Tibial nerve (tissue), 4 donors: ENCODE results near the gene TUBB4A. TPM values are rescaled to one million over a fixed set of nuclear protein-coding genes. Genes with fewer than 3 reads are reported as not detected.

ENCODE experiments used
- DNase-seq, 2 donors: peaks; one replicate each; pipeline ENCODE4 v3.0.0-alpha.2; 2019; ENCODE audit warnings: low spot score in 2 of 2
- H3K27ac ChIP-seq, 4 donors: fragments of 200-600 bp; sonication (generic) in 3 of 4; one replicate each; pipeline ENCODE4 v1.5.1; 2017 to 2019; ENCODE audit warnings: mild to moderate bottlenecking in 1 of 4
- H3K27me3 ChIP-seq, 2 donors: fragments of 200-600 bp; sonication (generic) in 1 of 2; one replicate each; pipeline versions ENCODE4 v1.5.1 to v1.6.0; 2017 to 2019
- H3K36me3 ChIP-seq, 3 donors: fragments of 200-600 bp; sonication (generic); one replicate each; pipeline ENCODE4 v1.5.1; 2018 to 2019
- H3K4me1 ChIP-seq, 4 donors: fragments of 200-600 bp; sonication (generic) in 3 of 4; one replicate each; pipeline ENCODE4 v1.5.1; 2017 to 2019
- H3K4me3 ChIP-seq, 4 donors: fragments of 200-600 bp; sonication (generic) in 3 of 4; one replicate each; pipeline ENCODE4 v1.5.1; 2017 to 2019; ENCODE audit warnings: mild to moderate bottlenecking in 1 of 4, moderate library complexity in 1 of 4
- H3K9me3 ChIP-seq, 4 donors: fragments of 200-600 bp; sonication (generic) in 3 of 4; one replicate each; pipeline ENCODE4 v1.5.1; 2017 to 2019
- EP300 ChIP-seq, 2 donors: sonication (generic); formaldehyde crosslinking; IDR thresholded peaks; one replicate each; pipeline ENCODE4 v1.6.1; 2017; ENCODE audit warnings: antibody characterized with exemption in 2 of 2, mild to moderate bottlenecking in 1 of 2
- POLR2A ChIP-seq, 2 donors: fragments of 450-650 bp; IDR thresholded peaks; one replicate each; pipeline ENCODE4 v1.6.1; 2017; ENCODE audit warnings: antibody characterized with exemption in 2 of 2, mild to moderate bottlenecking in 2 of 2, moderate library complexity in 2 of 2
- whole genome bisulfite sequencing, 2 donors: methylation state at CpG; one replicate each; pipeline ENCODE4 v1.1.5; 2018; 5-methylcytosine and 5-hydroxymethylcytosine counted together
- total RNA-seq, 4 donors: library from RNA; depleted of rRNA; stranded (reverse); fragments of >200 nt; gene quantifications; one replicate each; pipeline ENCODE4 v1.1.0, GENCODE V29; 2016
- TF ChIP-seq, protein P1 (sequence below), 5 experiments: fragments of 200-600 bp in 3 of 5; fragments of 450-650 bp in 2 of 5; sonication (generic) in 3 of 5; IDR thresholded peaks; one replicate each; pipeline ENCODE4 v1.5.1; 2016 to 2019; ENCODE audit warnings: antibody characterized with exemption in 5 of 5, mild to moderate bottlenecking in 3 of 5, moderate library complexity in 2 of 5

The TUBB4A gene
- total RNA-seq, 4 donors from 2014 or later = 10.8 to 31.0 (median 22.1) TPM

DNA sequence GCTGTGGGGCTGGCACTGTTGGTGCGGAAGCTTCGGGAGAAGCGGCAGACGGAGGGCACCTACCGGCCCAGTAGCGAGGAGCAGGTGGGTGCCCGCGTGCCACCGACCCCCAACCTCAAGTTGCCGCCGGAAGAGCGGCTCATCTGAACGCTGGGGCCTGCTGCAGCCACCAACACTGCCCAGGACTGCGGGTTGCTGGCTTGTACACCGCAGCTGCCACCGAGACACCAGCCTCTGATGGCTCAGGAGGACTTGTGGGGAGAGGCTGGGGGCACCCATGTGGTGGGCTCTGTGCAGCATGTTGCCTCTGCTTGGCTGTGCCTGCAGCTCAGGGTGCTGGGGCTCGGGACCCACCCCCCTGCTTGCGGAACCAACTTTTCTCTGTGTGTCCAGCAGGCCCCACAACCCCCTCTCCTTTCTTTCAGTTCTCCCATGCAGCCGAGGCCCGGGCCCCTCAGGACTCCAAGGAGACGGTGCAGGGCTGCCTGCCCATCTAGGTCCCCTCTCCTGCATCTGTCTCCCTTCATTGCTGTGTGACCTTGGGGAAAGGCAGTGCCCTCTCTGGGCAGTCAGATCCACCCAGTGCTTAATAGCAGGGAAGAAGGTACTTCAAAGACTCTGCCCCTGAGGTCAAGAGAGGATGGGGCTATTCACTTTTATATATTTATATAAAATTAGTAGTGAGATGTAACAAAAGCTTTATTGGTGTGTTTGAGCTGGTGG, 35.4 kb downstream of the TUBB4A start:
- H3K27me3 ChIP-seq = peaks cover 0 to 26% of the 10 kb centered on the region in 2 donors
- 61 to 77% methylated on average over 8 to 12 of the region's 21 CpGs for WGBS, 2 donors
- TF ChIP-seq, protein P1, sequence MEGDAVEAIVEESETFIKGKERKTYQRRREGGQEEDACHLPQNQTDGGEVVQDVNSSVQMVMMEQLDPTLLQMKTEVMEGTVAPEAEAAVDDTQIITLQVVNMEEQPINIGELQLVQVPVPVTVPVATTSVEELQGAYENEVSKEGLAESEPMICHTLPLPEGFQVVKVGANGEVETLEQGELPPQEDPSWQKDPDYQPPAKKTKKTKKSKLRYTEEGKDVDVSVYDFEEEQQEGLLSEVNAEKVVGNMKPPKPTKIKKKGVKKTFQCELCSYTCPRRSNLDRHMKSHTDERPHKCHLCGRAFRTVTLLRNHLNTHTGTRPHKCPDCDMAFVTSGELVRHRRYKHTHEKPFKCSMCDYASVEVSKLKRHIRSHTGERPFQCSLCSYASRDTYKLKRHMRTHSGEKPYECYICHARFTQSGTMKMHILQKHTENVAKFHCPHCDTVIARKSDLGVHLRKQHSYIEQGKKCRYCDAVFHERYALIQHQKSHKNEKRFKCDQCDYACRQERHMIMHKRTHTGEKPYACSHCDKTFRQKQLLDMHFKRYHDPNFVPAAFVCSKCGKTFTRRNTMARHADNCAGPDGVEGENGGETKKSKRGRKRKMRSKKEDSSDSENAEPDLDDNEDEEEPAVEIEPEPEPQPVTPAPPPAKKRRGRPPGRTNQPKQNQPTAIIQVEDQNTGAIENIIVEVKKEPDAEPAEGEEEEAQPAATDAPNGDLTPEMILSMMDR (IDR thresholded peaks at IDR 0.05) = no peak
- TF ChIP-seq EP300 (IDR thresholded peaks at IDR 0.05) (no peak), POLR2A (IDR thresholded peaks at IDR 0.05) (no peak)
- no peaks in the 10 kb centered on the region for H3K9me3 ChIP-seq
- DNase-seq = no peak
- H3K27ac ChIP-seq = no peak overlapping the region
- peaks cover 0 to 7% (median 2%) of the 10 kb centered on the region in 4 donors for H3K4me1 ChIP-seq
- no peak overlapping the region for H3K4me3 ChIP-seq
- H3K36me3 ChIP-seq = no peaks in the 10 kb centered on the region

- WGBS, 2 donors = 84 to 89% methylated on average over 8 of the region's 8 CpGs
- Histone ChIP-seq H3K4me3 (no peak overlapping the region), H3K27me3 (peaks cover 0 to 26% of the 10 kb centered on the region in 2 donors), H3K27ac (no peak overlapping the region), H3K4me1 (peaks cover 0 to 10% (median 3%) of the 10 kb centered on the region in 4 donors), H3K36me3 (no peaks in the 10 kb centered on the region), H3K9me3 (no peaks in the 10 kb centered on the region)
- DNase-seq = no peak
- TF ChIP-seq EP300 (IDR thresholded peaks at IDR 0.05) = no peak
- no peak for TF ChIP-seq POLR2A (IDR thresholded peaks at IDR 0.05)
- TF ChIP-seq, protein P1 (IDR thresholded peaks at IDR 0.05) = no peak
Observed at GRCh38 chr19:6465663-6466062, 36.4 kb downstream of the TUBB4A start.

DNA sequence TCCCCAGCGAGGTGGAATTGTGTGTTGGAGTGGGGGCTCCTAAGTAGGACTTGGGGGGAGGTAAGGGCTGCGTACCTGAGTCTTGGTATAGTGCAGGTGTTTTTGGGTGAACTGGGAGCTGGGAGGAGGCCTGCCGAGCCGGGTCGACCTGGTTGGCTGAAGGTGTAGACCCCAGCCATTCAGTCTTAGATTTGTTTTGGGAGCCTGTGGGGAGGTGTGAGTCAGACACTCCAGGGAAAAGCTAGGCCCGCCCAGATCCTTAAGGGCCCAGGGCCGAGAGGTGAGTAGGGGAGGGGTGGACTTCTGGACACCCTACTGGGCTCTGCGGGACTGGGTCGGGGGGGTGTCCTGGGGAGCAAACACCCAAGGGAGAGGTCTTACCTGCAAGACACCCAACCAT, 37.1 kb downstream of the TUBB4A start:
- Histone ChIP-seq H3K9me3 (no peaks in the 10 kb centered on the region), H3K4me3 (peak overlapping the region in 1 of 4 donors; percentile 34), H3K36me3 (no peaks in the 10 kb centered on the region), H3K27ac (no peak overlapping the region), H3K27me3 (peaks cover 0 to 26% of the 10 kb centered on the region in 2 donors), H3K4me1 (peaks cover 0 to 12% (median 3%) of the 10 kb centered on the region in 4 donors)
- TF ChIP-seq, protein P1 (IDR thresholded peaks at IDR 0.05) = no peak
- no peak for TF ChIP-seq EP300 (IDR thresholded peaks at IDR 0.05)
- TF ChIP-seq POLR2A (IDR thresholded peaks at IDR 0.05) = no peak
- 40 to 54% methylated on average over 9 of the region's 9 CpGs for WGBS, 2 donors
- DNase-seq = no peak

DNA sequence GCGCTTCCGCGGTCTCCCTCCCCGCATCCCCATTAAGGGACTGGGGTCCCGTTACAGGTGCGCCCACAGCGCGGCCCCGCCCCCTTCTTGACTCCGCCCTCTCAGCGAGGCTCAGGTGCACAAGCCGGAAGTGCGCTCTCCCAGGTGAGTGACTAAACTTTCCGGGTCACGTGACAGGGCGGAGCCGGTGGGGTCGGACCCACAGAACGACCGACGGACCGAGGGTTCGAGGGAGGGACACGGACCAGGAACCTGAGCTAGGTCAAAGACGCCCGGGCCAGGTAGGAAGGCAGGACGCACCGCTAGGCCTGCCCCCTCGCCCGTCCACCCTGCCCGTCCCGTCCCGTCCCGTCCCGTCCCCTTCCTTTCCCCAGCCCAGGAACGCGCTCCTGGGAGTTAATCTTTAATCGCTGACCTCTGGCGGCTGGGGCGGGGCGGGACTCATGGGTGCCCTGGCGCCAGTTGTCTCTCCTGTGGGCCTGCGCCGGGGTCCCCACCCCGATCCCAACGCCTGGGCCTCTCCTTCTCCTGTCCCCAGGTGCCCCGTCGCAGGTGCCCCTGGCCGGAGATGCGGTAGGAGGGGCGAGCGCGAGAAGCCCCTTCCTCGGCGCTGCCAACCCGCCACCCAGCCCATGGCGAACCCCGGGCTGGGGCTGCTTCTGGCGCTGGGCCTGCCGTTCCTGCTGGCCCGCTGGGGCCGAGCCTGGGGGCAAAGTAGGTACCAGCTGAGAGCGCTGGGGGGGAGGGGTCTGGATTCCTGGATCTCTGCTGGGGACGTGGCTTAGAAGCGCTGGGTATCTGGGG, 37.8 kb downstream of the TUBB4A start, which contains the start of gene CRB3:
Gene CRB3 (plus strand): TSS at position 202 of the 804 bp plus-strand sequence. CDS start 431 bp downstream, at position 633.
- Histone ChIP-seq H3K36me3 (no peaks in the 10 kb centered on the region), H3K4me1 (peaks cover 0 to 17% (median 3%) of the 10 kb centered on the region in 4 donors), H3K9me3 (no peaks in the 10 kb centered on the region), H3K4me3 (peak within 1 kb of the TSS in 1 of 4 donors; percentile 34), H3K27ac (peak within 1 kb of the TSS in 1 of 4 donors; percentile 76), H3K27me3 (peaks cover 0 to 26% of the 10 kb centered on the region in 2 donors)
- 3 to 4% methylated on average over 21 to 24 of the region's 65 CpGs for WGBS, 2 donors
- no peak for DNase-seq
- TF ChIP-seq POLR2A (IDR thresholded peaks at IDR 0.05) (no peak), EP300 (IDR thresholded peaks at IDR 0.05) (no peak)
- TF ChIP-seq, protein P1 (IDR thresholded peaks at IDR 0.05) = no peak
